ENCODE results near the gene ABHD17A.

DNA sequence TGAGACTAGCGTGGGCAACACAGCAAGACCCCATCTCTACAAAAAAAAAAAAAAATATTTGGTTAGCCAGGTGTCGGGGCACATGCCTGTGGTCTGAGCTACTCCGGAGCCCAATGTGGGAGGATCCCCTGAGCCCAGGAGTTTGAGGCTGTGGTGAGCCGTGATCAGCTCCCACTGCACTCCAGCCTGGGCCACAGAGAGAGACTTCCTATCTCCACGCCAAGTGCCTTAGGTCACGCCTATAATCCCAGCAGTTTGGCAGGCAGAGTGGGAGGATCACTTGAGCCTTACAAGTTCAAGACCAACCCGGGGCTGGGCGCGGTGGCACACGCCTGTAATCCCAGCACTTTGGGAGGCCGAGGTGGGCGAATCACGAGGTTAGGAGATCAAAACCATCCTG lies 11.2 kb upstream of the ABHD17A start:
- no peak for TF ChIP-seq CTCF (optimal IDR thresholded peaks at IDR 0.05 in 1 of 3, IDR thresholded peaks at IDR 0.05 in 1 of 3, conservative IDR thresholded peaks at IDR 0.05 in 1 of 3; ENCODE audit: extremely low read depth in 1 of 3, insufficient read depth in 2 of 3, low read length in 3 of 3)
- TF ChIP-seq EZH2 (IDR thresholded peaks at IDR 0.05; ENCODE audit: low read length): no peak
